Measurements from ENCODE around the gene KRT14.
"Not testable (repeated sequence)": the region's sequence is repeated elsewhere in the genome, so short reads cannot be mapped to it uniquely, and the experiment has no call there.

KRT14 gene

DNA sequence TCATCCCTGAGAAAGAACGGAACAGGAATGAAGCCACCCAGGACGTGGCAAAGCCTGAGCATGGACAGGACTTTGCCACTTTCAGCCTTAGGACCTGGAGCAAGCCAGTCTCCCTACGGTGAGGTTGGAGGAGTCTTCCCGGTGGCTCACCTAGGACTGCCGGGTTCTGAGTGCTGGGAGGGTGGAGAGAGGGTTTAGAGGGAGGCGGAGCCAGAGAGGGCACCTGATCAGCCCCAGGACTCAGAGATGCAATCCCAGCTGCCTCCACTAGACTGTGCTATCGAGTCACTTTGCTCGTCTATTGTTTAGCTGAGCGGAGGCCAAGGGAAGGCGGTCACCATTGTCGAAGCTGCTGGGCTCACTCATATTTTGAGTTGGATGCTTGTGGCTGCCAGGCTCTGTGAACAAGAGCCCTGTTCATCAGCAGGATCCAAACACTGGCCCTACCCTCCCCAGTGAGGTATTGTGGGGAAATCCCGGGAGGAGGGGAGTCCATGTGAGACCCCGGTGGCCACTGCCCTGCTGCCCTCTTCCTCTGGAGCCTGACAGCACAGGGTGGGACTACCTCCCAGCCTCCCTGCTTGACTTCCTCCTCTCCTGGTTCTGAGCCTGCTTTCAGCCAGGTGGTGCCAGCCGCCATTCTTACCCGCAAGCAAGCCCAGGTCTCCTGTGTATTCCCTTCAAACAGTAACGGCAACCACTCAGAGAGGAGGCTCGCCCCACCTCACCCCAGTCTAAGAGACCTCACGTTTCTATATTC lies 7.0 kb downstream of the KRT14 start:
- peak in 1 of 2 donors; percentile 40 for DNase-seq (ENCODE audit: low read depth in 2 of 2)

GRCh38 chr17:41578971-41579370 lies 7.7 kb downstream of the KRT14 start:
- DNase-seq (ENCODE audit: low read depth in 2 of 2), result no peak

DNA sequence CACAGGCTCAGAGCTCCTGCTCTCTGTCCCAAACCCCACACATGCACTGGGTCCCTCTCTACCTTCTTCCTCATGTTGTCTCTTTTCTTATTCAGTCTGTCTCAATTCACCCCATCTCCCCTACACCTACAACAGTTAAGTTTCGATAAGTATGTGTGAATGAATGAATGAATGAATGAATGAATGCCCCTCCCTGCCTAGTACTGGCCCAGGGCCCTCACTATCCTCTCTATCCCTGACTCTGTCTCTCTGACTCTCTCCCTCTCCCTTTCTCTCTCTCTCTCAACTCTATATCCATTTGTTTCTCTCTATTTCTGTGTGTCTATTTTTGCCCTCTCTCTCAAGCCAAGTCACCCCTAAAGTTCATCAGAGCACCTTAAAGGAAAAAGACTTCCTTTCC lies 8.2 kb downstream of the KRT14 start:
- no peak for DNase-seq (ENCODE audit: low read depth in 2 of 2)

DNA sequence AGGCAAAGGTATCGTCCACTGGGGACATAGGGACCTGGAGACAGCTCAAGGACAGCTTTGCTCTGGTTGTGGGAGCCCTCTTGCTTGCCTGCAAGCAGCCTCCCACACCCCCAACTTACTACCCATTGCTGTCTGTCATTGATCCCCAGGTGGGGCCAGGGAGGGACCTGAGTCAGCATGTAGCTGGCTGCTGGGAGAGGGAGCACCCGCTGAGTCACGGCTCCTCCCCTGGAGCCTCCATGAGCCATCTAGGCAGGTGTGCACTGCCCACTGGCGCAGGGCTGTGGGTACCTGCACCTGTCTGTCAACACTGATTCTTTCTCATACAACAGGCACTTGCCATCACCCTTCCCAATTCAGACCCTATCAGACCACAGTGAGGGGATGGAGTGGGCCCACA lies 10.0 kb downstream of the KRT14 start:
- not testable (repeated sequence) for DNase-seq (ENCODE audit: low read depth in 2 of 2)

GRCh38 chr17:41575336-41575735 lies 11.4 kb downstream of the KRT14 start:
- DNase-seq (ENCODE audit: low read depth in 2 of 2), result no peak

DNA sequence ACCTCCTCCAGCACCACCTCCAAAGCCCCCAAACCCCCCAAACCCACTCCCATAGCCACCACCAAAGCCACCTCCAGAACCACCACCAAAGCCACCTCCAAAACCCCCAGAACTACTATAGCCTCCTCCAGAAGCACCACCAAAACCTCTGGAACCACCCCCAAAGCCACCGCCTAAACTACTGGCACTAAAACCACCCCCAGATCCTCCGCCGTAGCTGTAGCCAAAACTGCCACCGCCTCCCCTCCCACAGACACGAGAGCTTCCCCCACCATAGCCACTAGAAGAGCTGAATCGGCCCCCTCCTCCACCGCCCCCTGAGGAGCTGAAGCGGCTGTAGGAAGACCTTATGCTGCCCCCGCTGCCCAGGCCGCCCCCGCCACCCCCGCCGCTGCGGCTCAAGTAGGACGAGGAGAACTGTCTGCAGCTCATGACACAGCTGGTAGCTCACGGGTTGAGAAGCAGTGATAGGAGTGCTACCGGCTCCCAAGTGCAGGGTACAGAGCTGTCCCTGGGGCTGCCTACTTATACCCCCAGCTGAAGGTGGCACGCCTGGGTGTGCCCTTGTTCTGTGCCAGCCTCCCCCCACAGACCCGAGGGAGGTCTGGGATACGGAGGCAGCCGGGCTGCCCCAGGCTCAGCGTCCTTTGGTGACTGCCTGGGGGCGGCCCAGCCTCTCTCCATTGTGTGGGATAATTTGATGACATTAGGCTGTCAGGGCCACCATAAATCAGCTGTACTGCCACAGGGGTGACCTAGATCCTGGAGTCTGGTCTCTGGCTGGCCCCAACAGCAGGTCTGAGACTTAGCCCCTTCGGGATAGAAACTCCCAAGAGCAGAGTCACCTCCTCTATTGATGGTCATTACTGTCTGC lies 14.9 kb downstream of the KRT14 start, which contains the start of gene KRT9:
Gene KRT9 (minus strand): TSS at position 499 of the 874 bp plus-strand sequence. CDS start 67 bp downstream, at position 432.
- DNase-seq (ENCODE audit: low read depth in 2 of 2), result no peak

DNA sequence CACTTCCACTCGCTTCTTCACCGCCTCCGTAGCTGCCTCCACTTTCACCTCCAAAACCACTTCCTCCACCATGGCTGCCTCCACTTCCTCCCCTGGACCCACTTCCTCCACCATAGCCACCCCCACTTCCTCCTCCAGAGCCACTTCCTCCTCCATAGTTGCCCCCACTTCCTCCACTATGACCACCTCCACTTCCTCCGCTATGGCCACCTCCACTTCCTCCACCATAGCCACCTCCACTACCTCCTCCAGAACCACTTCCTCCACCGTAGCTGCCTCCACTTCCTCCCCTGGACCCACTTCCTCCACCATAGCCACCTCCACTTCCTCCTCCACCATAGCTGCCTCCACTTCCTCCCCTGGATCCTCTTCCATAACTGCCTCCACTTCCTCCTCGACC lies 19.4 kb downstream of the KRT14 start:
- DNase-seq (ENCODE audit: low read depth in 2 of 2), result no peak

DNA sequence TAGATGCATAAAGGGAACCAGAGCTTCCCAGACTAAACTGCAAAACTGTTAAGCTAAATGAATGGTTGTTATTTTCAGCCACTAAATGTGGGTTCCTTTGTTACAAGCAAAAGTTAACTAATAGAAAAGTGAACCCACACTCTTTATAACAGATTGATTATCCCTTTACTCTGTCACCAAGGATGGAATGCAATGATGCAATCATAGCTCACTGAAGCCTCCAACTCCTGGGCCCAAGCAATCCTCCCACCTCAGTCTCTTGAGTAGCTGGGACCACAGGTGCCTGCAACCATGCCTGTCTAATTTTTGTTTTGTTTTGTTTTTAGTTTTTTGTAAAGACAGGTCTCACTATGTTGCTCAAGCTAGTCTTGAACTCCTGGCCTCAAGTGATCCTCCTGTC lies 21.4 kb downstream of the KRT14 start:
- no peak for DNase-seq (ENCODE audit: low read depth in 2 of 2)

- no peak for DNase-seq (ENCODE audit: low read depth in 2 of 2)
Measured at GRCh38 chr17:41563607-41564170, 23.0 kb downstream of the KRT14 start.

DNA sequence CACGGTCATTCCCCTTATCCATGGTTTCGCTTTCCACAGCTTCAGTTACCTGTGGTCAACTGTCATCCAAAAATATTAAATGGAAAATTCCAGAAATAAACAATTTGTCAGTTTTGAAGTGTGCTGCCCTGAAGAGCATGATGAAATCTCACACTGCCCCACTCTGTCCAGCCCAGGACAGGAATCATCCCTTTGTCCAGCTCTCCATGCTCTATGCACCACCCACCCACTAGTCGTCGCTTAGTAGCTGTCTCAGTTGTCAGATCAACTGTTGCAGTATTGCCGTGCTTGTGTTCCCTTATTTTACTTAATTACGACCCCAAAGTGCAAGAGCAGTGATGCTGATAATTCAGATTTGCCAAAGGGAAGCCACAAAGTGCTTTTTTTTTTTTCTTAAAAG lies 25.1 kb downstream of the KRT14 start:
- no peak for DNase-seq (ENCODE audit: low read depth in 2 of 2)

GRCh38 chr17:41559548-41559947 lies 27.1 kb downstream of the KRT14 start:
- DNase-seq (ENCODE audit: low read depth in 2 of 2), result no peak

DNA sequence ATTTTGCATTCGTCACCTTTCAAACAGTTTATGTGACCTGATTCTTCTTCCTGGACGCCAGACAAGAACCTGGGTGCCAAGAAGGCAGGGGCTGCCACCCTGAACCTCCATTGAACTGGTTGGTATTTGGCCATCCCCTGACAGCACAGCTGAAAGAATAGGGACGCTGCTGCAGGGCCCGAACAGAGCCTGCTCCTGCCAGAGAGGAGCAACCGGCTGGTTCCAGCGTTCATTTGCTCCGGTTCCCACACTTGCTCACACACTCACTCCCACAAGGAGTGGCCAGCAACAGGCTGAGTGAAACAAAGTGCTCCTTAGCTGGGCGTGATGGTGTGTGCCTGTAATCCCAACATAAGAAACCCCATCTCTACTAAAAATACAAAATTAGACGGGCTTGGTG lies 29.8 kb downstream of the KRT14 start:
- DNase-seq (ENCODE audit: low read depth in 2 of 2), result no peak

DNA sequence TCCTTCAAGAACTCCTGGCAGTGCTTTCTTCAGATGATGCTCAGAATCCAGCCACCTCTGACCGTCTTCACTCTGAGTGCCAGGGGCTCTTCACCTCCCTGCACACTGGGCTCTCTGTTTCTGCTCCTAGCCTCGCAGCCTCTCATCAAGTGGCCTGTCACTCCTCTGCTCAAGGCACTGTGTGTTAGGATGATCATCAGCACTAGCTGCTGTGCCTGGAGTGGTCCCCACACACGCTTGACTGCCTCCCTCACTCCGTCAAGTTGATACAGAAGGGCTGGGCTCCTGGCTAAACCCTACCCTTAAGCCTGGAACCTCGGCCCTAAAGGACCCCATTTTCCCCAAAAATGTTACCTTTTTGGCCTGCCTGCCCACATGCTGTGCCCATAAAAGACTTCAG lies 30.4 kb downstream of the KRT14 start:
- no peak for DNase-seq (ENCODE audit: low read depth in 2 of 2)

DNA sequence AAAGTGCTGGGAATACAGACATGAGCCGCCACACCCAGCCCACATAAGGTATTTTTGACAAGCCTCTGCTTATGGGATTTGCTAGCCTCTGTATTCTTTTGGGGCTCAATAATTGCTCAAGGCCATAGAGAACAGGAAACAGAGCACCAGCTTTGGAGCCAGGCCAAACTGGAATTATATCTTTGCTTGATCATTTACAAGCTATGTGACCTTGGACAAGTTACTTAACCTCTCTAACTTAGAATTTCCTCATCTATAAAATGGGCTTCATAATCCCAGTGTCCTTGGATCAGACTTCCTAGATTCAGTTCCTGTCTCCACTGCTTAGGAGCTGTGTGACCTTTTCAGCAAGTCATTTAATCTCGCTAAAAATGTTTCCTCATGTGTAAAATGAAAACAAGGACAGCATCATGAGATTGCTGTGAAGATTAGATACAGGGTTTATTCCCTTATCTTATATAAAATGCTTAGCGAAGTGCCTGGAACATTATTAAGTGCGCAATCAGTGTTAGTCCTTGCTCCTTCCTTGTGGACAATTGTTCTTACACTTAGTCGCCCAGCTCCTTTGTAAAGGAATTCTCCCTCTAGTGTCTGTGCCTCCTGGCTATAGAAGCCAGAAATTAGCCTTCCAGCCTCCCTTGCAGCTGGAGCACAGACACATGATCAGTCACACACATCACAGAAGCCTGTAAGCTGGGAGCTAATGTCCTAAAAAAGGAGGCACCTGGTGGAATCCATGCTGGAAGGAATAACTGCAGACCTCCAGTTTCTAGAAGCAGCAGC lies 31.4 kb downstream of the KRT14 start:
- DNase-seq (ENCODE audit: low read depth in 2 of 2), result no peak

DNA sequence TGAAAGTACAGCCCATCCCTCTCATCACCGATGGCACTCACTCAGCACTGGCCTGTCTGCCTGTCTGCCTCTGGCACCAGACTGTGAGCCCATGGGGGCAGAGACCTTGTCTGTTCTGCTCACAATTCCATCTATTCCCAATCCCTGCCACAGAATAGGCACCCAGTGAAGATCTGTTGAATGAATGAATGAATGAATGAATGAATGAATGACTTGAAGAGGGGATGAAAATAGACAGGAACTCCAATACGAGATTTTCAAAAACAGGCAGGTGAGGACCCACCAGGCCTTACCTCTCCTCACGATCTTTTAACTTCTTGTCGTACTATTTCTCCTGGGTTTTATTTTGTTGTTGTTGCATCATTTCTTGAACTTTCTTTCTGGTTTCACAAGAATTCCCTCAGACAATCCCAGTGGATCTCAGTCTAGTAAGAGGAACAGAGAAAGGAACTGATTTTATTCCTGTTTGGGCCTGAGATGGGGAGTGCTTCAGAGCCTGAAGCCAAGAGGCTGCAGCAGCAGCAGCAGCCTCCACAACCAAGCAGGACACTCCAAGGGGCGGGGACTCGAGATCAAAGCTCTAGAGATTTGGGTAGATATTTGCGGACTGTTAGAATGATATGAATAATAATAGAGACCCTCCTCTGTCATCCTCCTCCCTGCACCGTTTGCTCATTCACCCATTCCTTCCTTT lies 32.6 kb downstream of the KRT14 start:
- DNase-seq (ENCODE audit: low read depth in 2 of 2), result no peak

DNA sequence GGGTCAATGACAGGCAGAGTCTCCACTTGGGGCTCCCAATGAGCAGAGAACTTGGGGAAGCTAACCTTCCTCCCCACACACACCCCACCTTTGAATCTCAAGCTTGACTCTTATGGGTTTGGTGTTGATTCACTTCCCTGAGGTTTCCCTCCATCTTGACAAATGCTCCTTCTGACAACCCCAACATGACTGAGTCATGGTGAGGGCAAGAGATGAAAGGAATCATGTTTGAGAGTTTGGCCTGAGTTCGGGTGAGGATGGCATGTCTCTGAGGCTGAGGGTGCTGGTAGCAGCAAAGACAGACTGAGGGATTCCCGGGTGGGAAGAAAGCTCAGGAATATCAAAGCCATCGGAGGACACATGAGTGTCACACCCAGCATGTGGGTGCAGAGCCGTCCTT lies 33.5 kb downstream of the KRT14 start:
- DNase-seq (ENCODE audit: low read depth in 2 of 2), result no peak

- no peak for DNase-seq (ENCODE audit: low read depth in 2 of 2)
Measured at GRCh38 chr17:41552455-41552854, 34.2 kb downstream of the KRT14 start.

DNA sequence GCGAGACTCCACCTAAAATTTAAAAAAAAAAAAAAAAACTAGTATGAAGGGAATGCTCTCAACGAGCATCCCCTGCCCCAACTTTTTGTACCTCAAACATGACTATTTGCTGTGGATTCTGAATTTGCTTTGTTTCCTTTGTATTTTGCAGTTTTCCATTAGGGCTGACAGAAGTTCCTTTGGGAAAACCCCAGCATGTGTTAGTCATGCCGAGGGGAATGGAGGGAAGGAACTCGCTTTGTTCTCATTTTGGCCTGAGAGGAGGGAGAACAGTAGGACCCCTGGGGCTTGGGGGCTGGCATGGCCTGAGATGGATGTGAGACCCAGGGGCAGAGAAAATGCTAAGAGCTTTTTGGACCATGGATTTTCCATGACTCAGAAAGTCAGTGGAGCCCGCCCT lies 35.3 kb downstream of the KRT14 start:
- no peak for DNase-seq (ENCODE audit: low read depth in 2 of 2)

DNA sequence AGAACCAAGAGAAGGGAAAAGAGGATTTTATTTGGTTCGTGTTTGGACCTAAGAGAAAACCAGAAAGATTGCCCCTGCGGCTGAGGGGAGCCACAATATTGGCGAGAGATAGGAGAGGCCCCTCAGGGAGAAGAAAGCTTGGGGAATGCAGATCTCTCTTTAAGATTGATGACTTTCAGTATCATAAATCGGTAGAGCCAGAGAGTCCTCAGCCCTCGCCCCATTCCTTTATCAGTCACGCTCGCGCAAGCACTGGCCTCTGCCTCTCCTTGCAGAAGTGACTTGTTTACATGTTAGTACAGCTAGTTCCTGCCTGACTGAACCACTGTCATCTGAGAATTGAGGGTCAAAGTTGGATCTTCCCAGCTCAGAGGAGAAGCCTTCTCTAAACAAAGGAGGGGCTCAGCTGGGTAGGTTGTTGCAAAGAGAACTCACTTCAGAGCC lies 37.1 kb downstream of the KRT14 start:
- no peak for DNase-seq (ENCODE audit: low read depth in 2 of 2)

DNA sequence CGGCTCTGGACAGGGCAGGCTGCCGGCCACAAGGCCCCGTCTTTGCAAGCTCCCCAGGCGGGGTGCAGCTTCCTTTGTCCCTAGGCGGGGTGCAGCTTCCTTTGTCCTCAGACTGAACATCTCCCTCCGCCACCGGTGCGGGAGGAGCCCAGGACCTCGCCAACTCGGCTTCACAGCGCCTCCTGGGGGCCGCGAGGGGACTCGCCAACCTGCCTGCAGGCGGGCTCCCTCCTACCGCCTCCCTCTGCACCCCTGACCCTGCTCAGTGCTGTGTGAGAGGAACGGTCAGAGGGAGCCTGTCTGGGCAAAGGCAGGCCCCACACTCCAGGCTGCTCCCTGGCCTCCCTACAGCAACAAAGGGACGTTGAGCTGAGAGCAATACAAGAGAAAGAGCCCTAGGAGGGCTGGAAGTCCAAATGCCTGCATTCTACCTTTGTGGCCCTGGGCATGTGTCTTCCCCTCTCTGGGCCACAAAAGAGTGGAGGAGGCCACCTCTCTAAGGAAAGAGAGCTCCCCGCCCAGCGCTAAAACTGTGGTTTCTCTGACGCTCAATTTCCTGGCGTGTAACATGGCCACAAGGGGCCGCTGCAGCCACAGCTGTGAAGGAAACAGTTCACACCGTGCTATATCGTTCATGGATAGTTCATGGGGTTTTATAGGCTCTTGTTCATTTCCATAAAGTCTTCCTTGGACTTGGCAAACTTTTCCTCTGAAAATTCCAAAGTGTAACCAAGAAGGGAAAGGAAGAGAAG lies 37.7 kb downstream of the KRT14 start:
- DNase-seq (ENCODE audit: low read depth in 2 of 2), result peak; percentile 60 to 69

Data from stimulated activated CD4-positive, alpha-beta T cell treated with anti-CD3 and anti-CD28 coated beads, Interleukin-1b, Interleukin-23, amount 100 ng/mL, for 1 hour (primary cell).